DOHH2 (cell line): Measurements from ENCODE around the gene F13A1.

ENCODE experiments used
- H3F3A ChIP-seq: fragments of 200-600 bp; sonication (generic), shearing (Covaris generic); 2 replicates; pipeline ENCODE4 v1.6.0; 2016; ENCODE audit warnings: antibody characterized with exemption, mild to moderate bottlenecking; ENCODE audit not compliant: control insufficient read depth, insufficient read depth
- H3K27ac ChIP-seq: fragments of 200-600 bp; sonication (generic); 2 replicates; pipeline ENCODE4 v1.5.1; 2014; ENCODE audit warnings: low read depth, mild to moderate bottlenecking, low read length, moderate library complexity
- H3K27me3 ChIP-seq: fragments of 200-600 bp; sonication (generic); 2 replicates; pipeline ENCODE4 v1.6.1; 2014; ENCODE audit warnings: mild to moderate bottlenecking, low read length, mixed read lengths; ENCODE audit not compliant: control insufficient read depth
- H3K36me3 ChIP-seq: fragments of 200-600 bp; sonication (generic); 2 replicates; pipeline ENCODE4 v1.6.1; 2014; ENCODE audit warnings: mild to moderate bottlenecking, low read length, moderate library complexity, mixed read lengths; ENCODE audit not compliant: control insufficient read depth
- H3K4me1 ChIP-seq: fragments of 200-600 bp; sonication (generic); 2 replicates; pipeline ENCODE4 v1.6.1; 2014; ENCODE audit warnings: mild to moderate bottlenecking, low read length, mixed read lengths; ENCODE audit not compliant: control insufficient read depth
- H3K4me2 ChIP-seq: fragments of 200-600 bp; sonication (generic); 2 replicates; pipeline ENCODE4 v1.6.0; 2014; ENCODE audit warnings: mild to moderate bottlenecking, low read length, moderate library complexity
- H3K4me3 ChIP-seq: fragments of 200-600 bp; sonication (generic); 2 replicates; pipeline ENCODE4 v1.5.1; 2014; ENCODE audit warnings: mild to moderate bottlenecking, low read length, mixed read lengths
- H3K79me2 ChIP-seq: fragments of 200-600 bp; sonication (generic); 2 replicates; pipeline ENCODE4 v1.6.1; 2014; ENCODE audit warnings: mild to moderate bottlenecking, low read length, mixed read lengths; ENCODE audit not compliant: control insufficient read depth
- H3K9me2 ChIP-seq: fragments of 200-600 bp; sonication (generic); replicated peaks from 2 replicates; pipeline ENCODE4 v1.6.1; 2014; ENCODE audit warnings: mild to moderate bottlenecking, low read length, mixed read lengths; ENCODE audit not compliant: control insufficient read depth
- H3K9me3 ChIP-seq: fragments of 200-600 bp; sonication (generic); 2 replicates; pipeline ENCODE4 v1.6.1; 2014; ENCODE audit warnings: antibody characterized with exemption, low read length, mixed read lengths; ENCODE audit not compliant: control insufficient read depth, insufficient read depth
- H4K20me1 ChIP-seq: fragments of 200-600 bp; sonication (generic); 2 replicates; pipeline ENCODE4 v1.6.0; 2014; ENCODE audit warnings: low read depth, mild to moderate bottlenecking, antibody characterized with exemption, low read length, moderate library complexity; ENCODE audit not compliant: control insufficient read depth, insufficient read depth
- CTCF ChIP-seq: fragments of 200-600 bp; sonication (generic); IDR thresholded peaks from one replicate; pipeline ENCODE4 v1.5.1; 2014; ENCODE audit warnings: antibody characterized with exemption, mild to moderate bottlenecking, low read depth, low read length; ENCODE audit not compliant: poor library complexity, severe bottlenecking
- EZH2phosphoT487 ChIP-seq: fragments of 200-600 bp; sonication (generic); IDR thresholded peaks from 2 replicates; pipeline ENCODE4 v1.6.1; 2017; ENCODE audit warnings: borderline replicate concordance, mild to moderate bottlenecking, antibody characterized with exemption, low read length, moderate library complexity, mixed read lengths

The F13A1 gene

GRCh38 chr6:6248651-6249050, 71.8 kb downstream of the F13A1 start:
- peaks cover 43% of the 10 kb centered on the region for H3K4me1 ChIP-seq
- no peak overlapping the region for H3K27ac ChIP-seq
- H3K4me3 ChIP-seq: peak overlapping the region; percentile 23
- no peaks in the 10 kb centered on the region for H3F3A ChIP-seq
- no peaks in the 10 kb centered on the region for H3K9me3 ChIP-seq
- no peaks in the 10 kb centered on the region for H3K79me2 ChIP-seq
- no peaks in the 10 kb centered on the region for H3K27me3 ChIP-seq
- peak overlapping the region; percentile 52 for H3K4me2 ChIP-seq
- H4K20me1 ChIP-seq: no peaks in the 10 kb centered on the region
- no peaks in the 10 kb centered on the region for H3K36me3 ChIP-seq
- TF ChIP-seq EZH2phosphoT487 (no peak), CTCF (no peak)
- H3K9me2 ChIP-seq: no peaks in the 10 kb centered on the region

DNA sequence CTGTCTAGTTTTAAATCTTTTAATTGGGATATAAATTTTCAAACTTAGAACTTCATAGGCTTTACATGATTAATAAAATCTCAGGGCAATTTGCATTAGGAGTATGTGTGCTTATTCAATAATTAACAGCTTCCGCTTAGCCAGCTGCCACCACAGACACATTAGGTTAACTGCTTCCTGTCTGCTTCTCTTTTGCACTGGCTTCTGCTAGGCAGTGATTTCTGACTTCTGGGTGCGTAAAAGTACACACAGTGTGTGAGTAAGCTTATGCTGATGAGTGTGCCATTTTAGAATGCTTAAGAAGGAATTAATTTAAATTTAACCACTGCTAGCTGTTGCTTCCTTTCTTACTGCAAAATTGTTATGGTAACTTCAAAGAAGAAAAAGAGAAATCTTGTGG, 73.9 kb downstream of the F13A1 start:
- Histone ChIP-seq H3K4me3 (peak overlapping the region; percentile 43), H3K27ac (peak overlapping the region; percentile 42), H3K79me2 (no peaks in the 10 kb centered on the region), H3F3A (no peaks in the 10 kb centered on the region), H3K9me2 (no peaks in the 10 kb centered on the region), H3K9me3 (no peaks in the 10 kb centered on the region), H3K4me2 (peak overlapping the region; percentile 58), H3K36me3 (no peaks in the 10 kb centered on the region), H3K27me3 (no peaks in the 10 kb centered on the region), H3K4me1 (peaks cover 43% of the 10 kb centered on the region), H4K20me1 (no peaks in the 10 kb centered on the region)
- no peak for TF ChIP-seq CTCF
- no peak for TF ChIP-seq EZH2phosphoT487

GRCh38 chr6:6244624-6245023, 75.8 kb downstream of the F13A1 start:
- H4K20me1 ChIP-seq: no peaks in the 10 kb centered on the region
- no peaks in the 10 kb centered on the region for H3K79me2 ChIP-seq
- H3K4me3 ChIP-seq: no peak overlapping the region
- no peaks in the 10 kb centered on the region for H3K27me3 ChIP-seq
- no peak for TF ChIP-seq CTCF
- H3K4me1 ChIP-seq: peaks cover 42% of the 10 kb centered on the region
- H3K36me3 ChIP-seq: no peaks in the 10 kb centered on the region
- H3K9me2 ChIP-seq: no peaks in the 10 kb centered on the region
- no peaks in the 10 kb centered on the region for H3K9me3 ChIP-seq
- no peak overlapping the region for H3K27ac ChIP-seq
- H3K4me2 ChIP-seq: no peak overlapping the region
- no peaks in the 10 kb centered on the region for H3F3A ChIP-seq

GRCh38 chr6:6243846-6244245, 76.6 kb downstream of the F13A1 start:
- Histone ChIP-seq H3K4me1 (peaks cover 34% of the 10 kb centered on the region), H3K9me2 (no peaks in the 10 kb centered on the region), H3K79me2 (no peaks in the 10 kb centered on the region), H3K27me3 (no peaks in the 10 kb centered on the region), H3K27ac (no peak overlapping the region), H3K9me3 (no peaks in the 10 kb centered on the region), H3K36me3 (no peaks in the 10 kb centered on the region), H3K4me2 (no peak overlapping the region), H3F3A (no peaks in the 10 kb centered on the region), H4K20me1 (no peaks in the 10 kb centered on the region), H3K4me3 (no peak overlapping the region)
- TF ChIP-seq EZH2phosphoT487 (no peak), CTCF (no peak)
